HG03045 (cell line): ENCODE data around the gene CTBP1.
"Not testable (repeated sequence)": the region's sequence is repeated elsewhere in the genome, so short reads cannot be mapped to it uniquely, and the experiment has no call there.

Experiments
- ATAC-seq: cut with Tn5 transposase; IDR thresholded peaks from one replicate; pipeline ENCODE4 v1.9.1; 2021; ENCODE audit warnings: mild to moderate bottlenecking, moderate library complexity; ENCODE audit not compliant: unreplicated experiment

The CTBP1 gene

GRCh38 chr4:1248245-1249147, at the start of gene CTBP1:
Gene CTBP1 (minus strand): TSS chr4:1249130. CDS start chr4:1241331, 7,799 bp downstream.
- peak; percentile 44 for ATAC-seq

DNA sequence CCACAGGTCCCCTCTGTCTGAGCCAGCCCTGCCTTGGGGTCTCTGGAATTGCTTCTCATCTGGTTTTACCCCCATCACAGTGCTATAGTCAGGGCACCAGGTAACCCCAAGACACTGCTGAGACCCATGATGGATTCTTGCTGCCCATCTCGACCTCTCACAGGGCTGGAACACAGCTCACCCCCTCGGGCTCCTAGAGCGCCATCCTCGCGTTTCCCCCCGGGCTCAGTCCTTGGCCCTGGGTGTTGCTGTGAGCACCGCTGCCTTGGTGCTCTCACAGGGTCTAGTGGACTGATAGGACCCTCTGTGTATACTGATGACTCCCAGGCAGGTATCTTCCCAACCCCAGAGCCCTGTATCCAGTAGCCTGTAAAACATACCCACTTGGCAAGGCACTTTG, 49.5 kb upstream of the CTBP1 start:
- no peak for ATAC-seq

GRCh38 chr4:1297456-1298325, 48.8 kb upstream of the CTBP1 start:
- no peak for ATAC-seq

DNA sequence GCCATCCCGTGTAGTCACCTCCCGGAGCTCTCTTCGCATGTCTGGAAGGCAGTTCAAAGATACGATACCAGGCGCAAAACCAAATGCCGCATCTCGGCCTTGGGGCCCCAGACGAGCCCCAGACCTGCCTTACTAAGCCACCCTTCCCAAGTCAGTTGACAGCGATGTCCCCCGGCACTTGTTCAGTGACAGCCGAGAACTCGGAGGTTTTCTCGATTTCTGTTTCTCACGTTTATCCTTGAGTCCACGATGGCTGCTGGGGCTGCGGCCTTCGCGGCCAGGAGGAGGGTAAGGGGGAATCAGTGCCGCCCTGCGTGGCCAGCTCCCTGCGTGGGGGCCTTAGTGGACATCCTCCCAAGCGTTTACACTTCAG, 48.1 kb upstream of the CTBP1 start:
- no peak for ATAC-seq

DNA sequence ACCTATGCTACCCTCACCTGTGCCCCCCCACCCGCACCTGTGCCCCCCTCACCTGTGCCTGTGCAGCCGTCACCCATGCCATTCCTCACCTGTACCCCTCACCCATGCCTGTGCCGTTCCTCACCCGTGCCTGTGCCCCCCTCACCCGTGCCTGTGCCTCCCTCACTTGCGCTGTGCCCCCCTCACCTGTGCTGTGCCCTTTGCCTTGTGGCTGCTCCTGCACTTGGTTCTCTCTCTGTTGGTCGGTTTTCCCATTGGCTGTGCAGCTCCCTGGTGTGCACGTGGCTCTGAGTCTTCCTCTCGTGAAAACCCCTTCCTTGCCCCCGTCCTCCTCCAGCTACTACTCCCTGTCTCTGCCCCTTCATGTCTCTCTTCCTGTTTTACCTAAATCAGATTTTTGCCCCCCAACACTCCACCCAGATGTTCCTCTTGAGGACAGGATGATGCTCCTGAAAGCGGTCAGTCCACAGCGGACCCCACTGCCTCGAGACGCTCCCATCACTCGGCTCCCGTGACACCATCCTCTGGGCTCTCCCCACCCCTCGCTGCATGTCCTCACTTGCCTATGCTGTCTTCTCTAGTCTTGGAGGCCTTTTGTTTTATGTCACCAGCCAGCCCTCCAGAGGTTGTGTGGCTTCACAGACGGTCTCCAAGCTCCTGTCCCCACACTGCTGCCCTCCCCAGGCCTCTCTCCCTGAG, 47.5 kb upstream of the CTBP1 start:
- ATAC-seq = no peak

GRCh38 chr4:1295405-1296055, 46.6 kb upstream of the CTBP1 start:
- no peak for ATAC-seq

GRCh38 chr4:1294891-1295290, 46.0 kb upstream of the CTBP1 start:
- no peak for ATAC-seq

DNA sequence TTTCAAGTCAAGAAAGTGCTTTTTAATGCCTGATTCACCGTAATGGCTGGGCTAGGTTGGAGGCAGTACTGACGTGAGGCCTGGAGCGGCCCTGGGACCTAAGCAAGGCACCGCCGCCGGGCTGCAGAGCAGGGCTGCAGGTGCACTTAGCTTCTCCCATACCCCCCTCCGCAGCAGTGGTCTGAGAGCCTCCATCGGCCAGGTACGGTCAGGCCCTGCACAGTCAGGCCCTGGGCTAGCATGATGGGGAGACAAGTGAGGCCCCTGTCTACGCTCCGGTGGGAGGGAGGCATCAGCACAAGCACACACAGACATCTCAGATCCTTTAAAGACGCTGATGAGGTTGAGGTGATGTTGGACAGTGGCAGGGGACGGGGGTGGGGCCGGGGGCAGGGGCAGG, 45.5 kb upstream of the CTBP1 start:
- ATAC-seq = no peak

DNA sequence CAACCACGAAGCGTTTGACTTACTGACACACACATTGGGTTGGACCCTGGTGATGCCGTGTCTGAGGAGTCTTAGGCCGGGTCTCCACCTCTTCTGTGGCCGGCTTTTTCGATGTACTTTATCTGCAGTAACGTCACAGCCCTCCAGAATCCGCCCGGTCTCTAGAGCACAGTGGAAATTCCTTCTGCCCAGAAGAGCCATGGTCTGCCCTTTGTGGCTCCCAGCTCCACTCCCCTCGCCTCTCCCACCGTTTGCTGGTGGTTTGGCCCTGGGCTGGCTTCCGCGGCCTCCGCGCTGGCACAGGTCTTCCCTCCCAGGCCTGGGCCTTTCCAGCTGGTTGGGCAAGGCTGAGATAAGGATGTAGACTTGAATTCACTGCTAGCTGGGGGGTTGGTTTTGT, 45.1 kb upstream of the CTBP1 start:
- no peak for ATAC-seq

GRCh38 chr4:1293531-1293941, 44.6 kb upstream of the CTBP1 start:
- ATAC-seq = no peak

GRCh38 chr4:1292703-1293011, 43.7 kb upstream of the CTBP1 start:
- not testable (repeated sequence) for ATAC-seq

GRCh38 chr4:1291996-1292702, 43.2 kb upstream of the CTBP1 start:
- ATAC-seq = no peak

GRCh38 chr4:1291091-1291490, 42.2 kb upstream of the CTBP1 start:
- no peak for ATAC-seq

GRCh38 chr4:1290165-1290977, 41.4 kb upstream of the CTBP1 start:
- peak; percentile 8 for ATAC-seq

GRCh38 chr4:1289207-1290164, 40.6 kb upstream of the CTBP1 start, which contains the start of gene MAEA:
Gene MAEA (plus strand): TSS chr4:1289891. CDS start chr4:1289914, 23 bp downstream.
- peak; percentile 94 for ATAC-seq

- no peak for ATAC-seq
Observed at GRCh38 chr4:1288786-1289185, 39.9 kb upstream of the CTBP1 start.

DNA sequence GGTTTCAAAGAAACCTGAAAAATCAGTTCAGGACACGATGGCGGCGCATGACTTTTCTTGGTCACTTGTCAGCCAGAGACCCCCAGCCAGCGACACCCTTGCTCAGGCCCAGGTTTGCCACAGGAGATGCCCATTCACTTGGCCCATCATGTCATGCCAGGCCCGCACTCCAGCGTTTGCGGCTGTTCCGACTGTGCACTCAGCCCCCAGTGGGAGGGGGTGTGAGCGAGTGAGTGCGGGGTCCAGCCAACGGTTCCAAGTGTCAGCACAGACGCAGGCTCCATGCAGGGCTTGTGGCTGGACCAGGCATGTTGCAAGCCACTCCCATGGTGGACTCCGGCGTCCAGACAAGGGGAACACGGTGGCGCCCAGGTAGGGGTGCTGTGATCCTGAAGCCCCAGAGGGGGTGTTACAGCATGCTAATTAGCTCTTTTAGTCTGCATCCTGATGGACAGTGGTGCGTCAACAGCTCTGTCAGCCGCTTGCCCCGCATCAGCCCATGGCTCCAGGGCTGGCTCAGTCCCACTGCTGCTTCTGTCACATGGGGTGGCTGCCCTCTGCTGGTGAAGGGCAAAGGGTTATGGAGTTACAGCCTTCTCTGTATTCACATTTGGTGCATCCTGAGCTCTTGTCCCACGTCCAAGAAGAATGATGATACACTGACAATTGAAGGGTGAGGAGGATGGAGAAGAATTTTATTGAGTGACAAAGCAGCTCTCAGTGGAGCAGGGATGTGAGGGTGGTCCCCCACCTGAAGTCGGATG, 37.0 kb upstream of the CTBP1 start:
- ATAC-seq = no peak
